A549 (cell line): Measurements from ENCODE around the gene CACUL1. TPM values are rescaled to one million over a fixed set of nuclear protein-coding genes. Genes with fewer than 3 reads are reported as not detected.

ENCODE experiments used
- ATAC-seq, 2 experiments: fragments of 200-7000 bp in 1 of 2; fragments of >200 bp in 1 of 2; cut with Nextera tagmentation in 1 of 2; cut with Tn5 transposase in 1 of 2; 3 replicates each; pipeline versions ENCODE4 v1.8.0 to v1.9.1; 2018 to 2020; ENCODE audit warnings: mild to moderate bottlenecking in 1 of 2, moderate library complexity in 1 of 2
- CTCF ChIA-PET: fragments of 300-600 bp; sonication (Branson Sonifier 250); formaldehyde crosslinking; extraction: SDS; loops from one replicate; lab custom pipeline; 2021; ENCODE audit warnings: antibody characterized with exemption, inconsistent platforms; lab: Yijun Ruan, JAX
- POLR2A ChIA-PET: fragments of 350-600 bp; formaldehyde crosslinking; extraction: SDS; loops from one replicate; lab custom pipeline; 2021; ENCODE audit warnings: antibody characterized with exemption, inconsistent platforms; lab: Yijun Ruan, JAX
- DNase-seq, 2 experiments: peaks; one replicate each; pipeline versions ENCODE4 v3.0.0 to v3.0.0-alpha.2; 2011 to 2016; ENCODE audit warnings: low read depth in 1 of 2, low spot score in 1 of 2
- FAIRE-seq: peaks from 2 replicates; lab custom pipeline; 2011; peaks lifted over from hg19 to GRCh38; lab: Jason Lieb, UNC
- H3K27ac ChIP-seq, 2 experiments: fragments of >200 bp; sonication (Bioruptor Twin); formaldehyde crosslinking; 3 replicates each; pipeline ENCODE4 v1.5.1; 2016 to 2017
- H3K4me1 ChIP-seq: fragments of >200 bp; sonication (Bioruptor Twin); formaldehyde crosslinking; 3 replicates; pipeline ENCODE4 v1.6.1; 2016
- H3K4me2 ChIP-seq: fragments of >200 bp; sonication (Bioruptor Twin); formaldehyde crosslinking; 3 replicates; pipeline ENCODE4 v1.6.1; 2016
- H3K4me3 ChIP-seq: fragments of >200 bp; sonication (Bioruptor Twin); formaldehyde crosslinking; 3 replicates; pipeline ENCODE4 v1.5.1; 2016
- H3K9me3 ChIP-seq: fragments of >200 bp; sonication (Bioruptor Twin); formaldehyde crosslinking; 3 replicates; pipeline ENCODE4 v1.6.1; 2016
- ATOH8 ChIP-seq: fragments of 250-450 bp; sonication (Bioruptor Pico); IDR thresholded peaks from 2 replicates; pipeline ENCODE4 v1.5.0; 2020; ENCODE audit warnings: low read depth, mild to moderate bottlenecking, moderate library complexity
- BCL3 ChIP-seq: fragments of >200 bp; sonication (Bioruptor Twin); formaldehyde crosslinking; IDR thresholded peaks from 3 replicates; pipeline ENCODE4 v1.6.1; 2016
- CBX2 ChIP-seq: fragments of 200-600 bp; sonication (generic); IDR thresholded peaks from 2 replicates; pipeline ENCODE4 v1.6.1; 2016; ENCODE audit warnings: low read depth, mild to moderate bottlenecking, borderline replicate concordance
- CBX8 ChIP-seq: fragments of 200-600 bp; sonication (generic); IDR thresholded peaks from 2 replicates; pipeline ENCODE4 v1.6.1; 2016
- CEBPB ChIP-seq, 2 experiments: fragments of >200 bp in 1 of 2; sonication (Bioruptor Twin) in 1 of 2; formaldehyde crosslinking in 1 of 2; IDR thresholded peaks; 2 replicates each; pipeline ENCODE4 v1.6.1; 2012 to 2016
- E2F6 ChIP-seq: IDR thresholded peaks from 2 replicates; pipeline ENCODE4 v1.6.1; 2012; ENCODE audit warnings: low read depth, borderline replicate concordance
- EHF ChIP-seq: fragments of 250-450 bp; sonication (Bioruptor Pico); IDR thresholded peaks from 2 replicates; pipeline ENCODE4 v1.5.0; 2020; ENCODE audit warnings: mild to moderate bottlenecking
- EP300 ChIP-seq, 2 experiments: fragments of >200 bp; sonication (Bioruptor Twin); formaldehyde crosslinking; IDR thresholded peaks; 2 replicates in 1 of 2; 3 replicates in 1 of 2; pipeline ENCODE4 v1.6.1; 2016 to 2017
- ESRRA ChIP-seq: fragments of 150-350 bp; IDR thresholded peaks from 2 replicates; pipeline ENCODE4 v1.6.1; 2014; ENCODE audit warnings: mild to moderate bottlenecking, low read length, borderline replicate concordance
- HDAC2 ChIP-seq: fragments of 200-600 bp; sonication (generic); IDR thresholded peaks from 2 replicates; pipeline ENCODE4 v1.6.1; 2016
- HEYL ChIP-seq: fragments of 250-450 bp; sonication (Bioruptor Pico); IDR thresholded peaks from 2 replicates; pipeline ENCODE4 v1.8.0; 2021; ENCODE audit warnings: mild to moderate bottlenecking, moderate library complexity
- HOXA7 ChIP-seq: fragments of 250-450 bp; sonication (Bioruptor Pico); IDR thresholded peaks from 2 replicates; pipeline ENCODE4 v1.5.0; 2020; ENCODE audit warnings: mild to moderate bottlenecking, moderate library complexity
- MAFK ChIP-seq: fragments of 450-650 bp; IDR thresholded peaks from 2 replicates; pipeline ENCODE4 v1.6.1; 2014; ENCODE audit not compliant: partially characterized antibody
- NPAS2 ChIP-seq: fragments of 250-450 bp; sonication (Bioruptor Pico); IDR thresholded peaks from 2 replicates; pipeline ENCODE4 v1.8.0; 2022; ENCODE audit warnings: mild to moderate bottlenecking, moderate library complexity, borderline replicate concordance
- POLR2A ChIP-seq: IDR thresholded peaks from 2 replicates; pipeline ENCODE4 v1.6.1; 2012; ENCODE audit warnings: mild to moderate bottlenecking, low read length
- RAD21 ChIP-seq, 2 experiments: fragments of >200 bp in 1 of 2; sonication (Bioruptor Twin) in 1 of 2; formaldehyde crosslinking in 1 of 2; IDR thresholded peaks in 1 of 2; conservative IDR thresholded peaks in 1 of 2; 2 replicates in 1 of 2; 3 replicates in 1 of 2; pipeline ENCODE4 v1.6.1; 2012 to 2018; ENCODE audit warnings: inconsistent platforms in 1 of 2
- REST ChIP-seq: fragments of 200-600 bp; sonication (generic); IDR thresholded peaks from 2 replicates; pipeline ENCODE4 v1.6.1; 2016; ENCODE audit warnings: antibody characterized with exemption, mild to moderate bottlenecking, moderate library complexity
- SMC3 ChIP-seq: fragments of >200 bp; sonication (Bioruptor Twin); formaldehyde crosslinking; IDR thresholded peaks from 3 replicates; pipeline ENCODE4 v1.6.1; 2018; ENCODE audit warnings: inconsistent platforms
- TP53 ChIP-seq: fragments of 250-450 bp; sonication (Bioruptor Pico); IDR thresholded peaks from 2 replicates; pipeline ENCODE4 v1.5.0; 2021; ENCODE audit warnings: mild to moderate bottlenecking, moderate library complexity
- ZC3H11A ChIP-seq: fragments of 450-650 bp; IDR thresholded peaks from 2 replicates; pipeline ENCODE4 v1.6.1; 2014; ENCODE audit warnings: antibody characterized with exemption, mild to moderate bottlenecking
- ZFP36 ChIP-seq: fragments of 450-650 bp; IDR thresholded peaks from 2 replicates; pipeline ENCODE4 v1.6.1; 2014; ENCODE audit warnings: borderline replicate concordance; ENCODE audit not compliant: partially characterized antibody
- ZNF302 ChIP-seq: fragments of 250-450 bp; sonication (Bioruptor Pico); IDR thresholded peaks from 2 replicates; pipeline ENCODE4 v1.9.0; 2021; ENCODE audit warnings: inconsistent platforms, mild to moderate bottlenecking, moderate library complexity
- WGBS: methylation state at CpG from one replicate; pipeline ENCODE4 v1.1.6; 2017; ENCODE audit errors: missing lambda C conversion rate; 5-methylcytosine and 5-hydroxymethylcytosine counted together
- polyA plus RNA-seq, 4 experiments: library from polyadenylated mRNA; depleted of rRNA in 3 of 4; stranded (reverse); fragments of >200 nt; fragmentation: RNase III in 1 of 4; extraction: RNeasy Plus Mini Kit Qiagen cat#74134 plus additional on column Dnase treatment in 1 of 4; gene quantifications; 2 replicates in 3 of 4; 3 replicates in 1 of 4; pipeline ENCODE4 v1.2.3, GENCODE V29; 2011 to 2017

Gene CACUL1
- polyA plus RNA-seq, 2 of the 4 experiments (the other 2 are of a cell fraction) = 8.7 to 15.6 TPM

GRCh38 chr10:118635674-118636402 is 118.9 kb downstream of the CACUL1 start:
- no peaks in the 10 kb centered on the region for H3K9me3 ChIP-seq
- no peak overlapping the region for H3K4me2 ChIP-seq
- FAIRE-seq (no peak), DNase-seq (no peak), ATAC-seq (no peak)
- CTCF ChIA-PET = interaction anchor here (0.5 to 1.6 kb wide), 5 partner anchors 8 to 67 kb away, joined by 3 to 4 read pairs (median 3); no protein-coding TSS in a partner anchor
- H3K27ac ChIP-seq = no peak overlapping the region
- no peak overlapping the region for H3K4me3 ChIP-seq
- H3K4me1 ChIP-seq = no peaks in the 10 kb centered on the region
- POLR2A ChIA-PET = interaction anchor here (0.6 kb wide), 1 partner anchor 165 kb away, joined by 8 read pairs; no protein-coding TSS in a partner anchor
- TF ChIP-seq SMC3 (no peak), ZNF302 (CRISPR knock-in tag) (no peak), CEBPB (IDR thresholded peaks at IDR 0.05) (no peak), ZFP36 (no peak), BCL3 (no peak), HOXA7 (CRISPR knock-in tag) (no peak), ESRRA (no peak), ATOH8 (no peak), REST (no peak)
- TF ChIP-seq, all 56 proteins: peak for 0
- WGBS = 38% methylated on average over 4 of the region's 4 CpGs

GRCh38 chr10:118633786-118634185 is 121.0 kb downstream of the CACUL1 start:
- Histone ChIP-seq H3K4me1 (no peaks in the 10 kb centered on the region), H3K4me2 (no peak overlapping the region), H3K9me3 (no peaks in the 10 kb centered on the region), H3K27ac (no peak overlapping the region), H3K4me3 (no peak overlapping the region)
- CTCF ChIA-PET = interaction anchor here (1.2 kb wide), 1 partner anchor 10 kb away, joined by 3 read pairs; no protein-coding TSS in a partner anchor
- WGBS = 13% methylated on average over 7 of the region's 7 CpGs
- FAIRE-seq (no peak), DNase-seq (no peak), ATAC-seq (no peak)
- TF ChIP-seq EP300 (IDR thresholded peaks at IDR 0.05) (no peak), CBX2 (no peak), ZC3H11A (no peak), MAFK (no peak), CBX8 (no peak), HEYL (CRISPR knock-in tag) (no peak), RAD21 (conservative IDR thresholded peaks at IDR 0.05 in 1 of 2, IDR thresholded peaks at IDR 0.05 in 1 of 2) (no peak), E2F6 (no peak), POLR2A (no peak), HDAC2 (no peak), HOXA7 (CRISPR knock-in tag) (no peak), NPAS2 (CRISPR knock-in tag) (no peak), EHF (no peak), TP53 (CRISPR knock-in tag) (no peak), ATOH8 (no peak)
- POLR2A ChIA-PET = no interaction called here
